ENCODE measurements around the gene CFL1. TPM values are rescaled to one million over a fixed set of nuclear protein-coding genes. Genes with fewer than 3 reads are reported as not detected.

Gene CFL1
- total RNA-seq, 4 donors from 2014 or later: 153 to 371 (median 251) TPM

DNA sequence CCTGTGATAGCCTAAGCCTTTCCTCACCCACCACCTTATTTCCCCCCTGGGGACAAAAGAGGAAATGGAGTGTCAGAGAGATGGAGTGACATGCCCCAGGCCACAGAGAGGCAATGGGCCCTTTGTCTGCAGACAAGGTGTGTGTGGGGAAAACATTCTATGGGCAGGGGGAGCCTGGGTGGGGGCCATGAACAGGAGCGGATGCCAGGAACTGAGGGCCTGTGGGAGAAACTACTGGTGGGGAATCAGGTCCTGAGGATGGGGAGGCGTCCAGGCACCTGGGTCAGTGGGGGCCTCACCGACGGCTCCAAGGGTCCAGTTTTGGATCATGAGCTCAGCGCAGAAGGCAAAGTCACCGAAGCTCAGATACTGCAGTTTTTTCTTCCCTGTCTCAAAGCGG, 27.3 kb upstream of the CFL1 start:
- no peak for ATAC-seq
- TF ChIP-seq POLR2A (IDR thresholded peaks at IDR 0.05): no peak
- TF ChIP-seq, protein P1, sequence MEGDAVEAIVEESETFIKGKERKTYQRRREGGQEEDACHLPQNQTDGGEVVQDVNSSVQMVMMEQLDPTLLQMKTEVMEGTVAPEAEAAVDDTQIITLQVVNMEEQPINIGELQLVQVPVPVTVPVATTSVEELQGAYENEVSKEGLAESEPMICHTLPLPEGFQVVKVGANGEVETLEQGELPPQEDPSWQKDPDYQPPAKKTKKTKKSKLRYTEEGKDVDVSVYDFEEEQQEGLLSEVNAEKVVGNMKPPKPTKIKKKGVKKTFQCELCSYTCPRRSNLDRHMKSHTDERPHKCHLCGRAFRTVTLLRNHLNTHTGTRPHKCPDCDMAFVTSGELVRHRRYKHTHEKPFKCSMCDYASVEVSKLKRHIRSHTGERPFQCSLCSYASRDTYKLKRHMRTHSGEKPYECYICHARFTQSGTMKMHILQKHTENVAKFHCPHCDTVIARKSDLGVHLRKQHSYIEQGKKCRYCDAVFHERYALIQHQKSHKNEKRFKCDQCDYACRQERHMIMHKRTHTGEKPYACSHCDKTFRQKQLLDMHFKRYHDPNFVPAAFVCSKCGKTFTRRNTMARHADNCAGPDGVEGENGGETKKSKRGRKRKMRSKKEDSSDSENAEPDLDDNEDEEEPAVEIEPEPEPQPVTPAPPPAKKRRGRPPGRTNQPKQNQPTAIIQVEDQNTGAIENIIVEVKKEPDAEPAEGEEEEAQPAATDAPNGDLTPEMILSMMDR (IDR thresholded peaks at IDR 0.05 in 4 of 5, conservative IDR thresholded peaks at IDR 0.05 in 1 of 5): no peak
- peaks cover 0 to 44% of the 10 kb centered on the region in 2 donors for H3K36me3 ChIP-seq
- in situ Hi-C loops (cut with MboI; ENCODE audit: low sequenced_read_pairs in 4 of 4) (loop anchor here (10.0 kb wide), 3 partner anchors 80 to 110 kb away; partner anchors contain the start of gene SART1 (in 1 of the 4)), intact Hi-C loops (cut with DNase I; ENCODE audit: low total_unique reads) (no loop called here)
- no peak for DNase-seq
- no peaks in the 10 kb centered on the region for H3K27me3 ChIP-seq
- H3K9me3 ChIP-seq: no peaks in the 10 kb centered on the region
- H3K27ac ChIP-seq: no peak overlapping the region
- no peak overlapping the region for H3K4me3 ChIP-seq
- peaks cover 21 to 24% of the 10 kb centered on the region in 2 donors for H3K4me1 ChIP-seq

DNA sequence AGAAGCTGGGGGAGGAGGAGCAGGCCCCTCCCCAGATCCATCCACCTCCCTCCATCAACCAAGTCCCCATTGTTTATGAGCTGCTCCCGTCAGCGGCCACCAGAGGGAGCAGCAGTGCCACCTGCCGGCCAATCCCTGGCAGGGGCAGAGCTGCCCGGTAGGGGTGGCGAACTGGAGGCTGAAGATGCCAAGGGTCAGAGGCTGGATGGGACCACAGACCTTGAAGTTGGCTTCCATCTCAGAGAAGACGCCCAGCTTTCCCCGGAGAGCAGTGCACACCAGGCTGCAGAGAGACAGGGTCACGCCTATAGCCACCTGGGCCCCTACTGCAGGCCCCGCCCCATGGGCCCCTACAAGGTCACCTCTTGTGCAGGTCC, 26.7 kb upstream of the CFL1 start:
- TF ChIP-seq POLR2A (IDR thresholded peaks at IDR 0.05): no peak
- TF ChIP-seq, protein P1 (IDR thresholded peaks at IDR 0.05 in 4 of 5, conservative IDR thresholded peaks at IDR 0.05 in 1 of 5): peak; percentile 98 to 99 (median 99)
- DNase-seq (peak in 1 of 2 donors; percentile 61), ATAC-seq (peak in 1 of 2 donors; percentile 19)
- H3K4me3 ChIP-seq: no peak overlapping the region
- in situ Hi-C loops (cut with MboI; ENCODE audit: low sequenced_read_pairs in 4 of 4) (loop anchor here (5.0 to 10.0 kb wide), 4 partner anchors 80 to 110 kb away; partner anchors contain the start of gene SART1 (in 1 of the 4)), intact Hi-C loops (cut with DNase I; ENCODE audit: low total_unique reads) (loop anchor here (1.0 kb wide), 1 partner anchor 105 kb away; no protein-coding TSS in a partner anchor)
- peaks cover 16 to 19% of the 10 kb centered on the region in 2 donors for H3K4me1 ChIP-seq
- no peaks in the 10 kb centered on the region for H3K27me3 ChIP-seq
- H3K36me3 ChIP-seq: peaks cover 0 to 44% of the 10 kb centered on the region in 2 donors
- H3K27ac ChIP-seq: no peak overlapping the region
- no peaks in the 10 kb centered on the region for H3K9me3 ChIP-seq

GRCh38 chr11:65883786-65884715, 26.1 kb upstream of the CFL1 start:
- H3K36me3 ChIP-seq: peaks cover 0 to 44% of the 10 kb centered on the region in 2 donors
- intact Hi-C loops (cut with DNase I; ENCODE audit: low total_unique reads) (loop anchor here (1.0 kb wide), 1 partner anchor 105 kb away; no protein-coding TSS in a partner anchor), in situ Hi-C loops (cut with MboI; ENCODE audit: low sequenced_read_pairs in 4 of 4) (loop anchor here (5.0 to 10.0 kb wide), 4 partner anchors 81 to 111 kb away; partner anchors contain the start of gene SART1 (in 1 of the 4))
- no peak for TF ChIP-seq POLR2A (IDR thresholded peaks at IDR 0.05)
- TF ChIP-seq, protein P1 (IDR thresholded peaks at IDR 0.05 in 4 of 5, conservative IDR thresholded peaks at IDR 0.05 in 1 of 5): no peak
- no peak overlapping the region for H3K27ac ChIP-seq
- H3K9me3 ChIP-seq: no peaks in the 10 kb centered on the region
- H3K27me3 ChIP-seq: no peaks in the 10 kb centered on the region
- no peak overlapping the region for H3K4me3 ChIP-seq
- H3K4me1 ChIP-seq: peaks cover 10 to 13% of the 10 kb centered on the region in 2 donors
- no peak for DNase-seq
- ATAC-seq: no peak

- Histone ChIP-seq H3K4me3 (no peak overlapping the region), H3K36me3 (peaks cover 0 to 44% of the 10 kb centered on the region in 2 donors), H3K27ac (no peak overlapping the region), H3K27me3 (no peaks in the 10 kb centered on the region), H3K4me1 (peaks cover 8 to 9% of the 10 kb centered on the region in 2 donors), H3K9me3 (no peaks in the 10 kb centered on the region)
- intact Hi-C loops (cut with DNase I; ENCODE audit: low total_unique reads): no loop called here
- ATAC-seq (no peak), DNase-seq (no peak)
- in situ Hi-C loops (cut with MboI; ENCODE audit: low sequenced_read_pairs in 4 of 4): loop anchor here (5.0 to 10.0 kb wide), 4 partner anchors 82 to 112 kb away; partner anchors contain the start of gene SART1 (in 1 of the 4)
- TF ChIP-seq POLR2A (IDR thresholded peaks at IDR 0.05): no peak
- TF ChIP-seq, protein P1 (IDR thresholded peaks at IDR 0.05 in 4 of 5, conservative IDR thresholded peaks at IDR 0.05 in 1 of 5): no peak
Measured at GRCh38 chr11:65883058-65883761, 25.2 kb upstream of the CFL1 start.
